Esophagus muscularis mucosa (tissue), 4 donors: ENCODE results near the gene GSTM2.

ENCODE experiments used
- CTCF ChIP-seq, 3 experiments: fragments of 200-600 bp in 2 of 3; fragments of 450-650 bp in 1 of 3; sonication (generic) in 2 of 3; IDR thresholded peaks; one replicate each; pipeline ENCODE4 v1.5.1; 2017 to 2019; ENCODE audit warnings: antibody characterized with exemption in 3 of 3, mild to moderate bottlenecking in 2 of 3, moderate library complexity in 1 of 3
- EP300 ChIP-seq: sonication (generic); formaldehyde crosslinking; IDR thresholded peaks from one replicate; pipeline ENCODE4 v1.6.1; 2017; ENCODE audit warnings: antibody characterized with exemption
- POLR2A ChIP-seq: fragments of 450-650 bp; IDR thresholded peaks from one replicate; pipeline ENCODE4 v1.6.1; 2017; ENCODE audit warnings: antibody characterized with exemption, moderate library complexity, mild to moderate bottlenecking, low read depth
- POLR2AphosphoS5 ChIP-seq, 2 donors: sonication (generic); formaldehyde crosslinking; IDR thresholded peaks; one replicate each; pipeline ENCODE4 v1.6.1; 2017; ENCODE audit warnings: antibody characterized with exemption in 2 of 2

- TF ChIP-seq CTCF (IDR thresholded peaks at IDR 0.05) (no peak), POLR2A (no peak), POLR2AphosphoS5 (IDR thresholded peaks at IDR 0.05) (no peak), EP300 (no peak)
Measured at GRCh38 chr1:109677459-109677858, 9.6 kb downstream of the GSTM2 start.
